ENCODE results near the gene MAPK11. TPM values are rescaled to one million over a fixed set of nuclear protein-coding genes. Genes with fewer than 3 reads are reported as not detected.

Gene MAPK11
- total and polyA plus RNA-seq, 4 donors, result 5.7 to 40.2 (median 25.2) TPM

DNA sequence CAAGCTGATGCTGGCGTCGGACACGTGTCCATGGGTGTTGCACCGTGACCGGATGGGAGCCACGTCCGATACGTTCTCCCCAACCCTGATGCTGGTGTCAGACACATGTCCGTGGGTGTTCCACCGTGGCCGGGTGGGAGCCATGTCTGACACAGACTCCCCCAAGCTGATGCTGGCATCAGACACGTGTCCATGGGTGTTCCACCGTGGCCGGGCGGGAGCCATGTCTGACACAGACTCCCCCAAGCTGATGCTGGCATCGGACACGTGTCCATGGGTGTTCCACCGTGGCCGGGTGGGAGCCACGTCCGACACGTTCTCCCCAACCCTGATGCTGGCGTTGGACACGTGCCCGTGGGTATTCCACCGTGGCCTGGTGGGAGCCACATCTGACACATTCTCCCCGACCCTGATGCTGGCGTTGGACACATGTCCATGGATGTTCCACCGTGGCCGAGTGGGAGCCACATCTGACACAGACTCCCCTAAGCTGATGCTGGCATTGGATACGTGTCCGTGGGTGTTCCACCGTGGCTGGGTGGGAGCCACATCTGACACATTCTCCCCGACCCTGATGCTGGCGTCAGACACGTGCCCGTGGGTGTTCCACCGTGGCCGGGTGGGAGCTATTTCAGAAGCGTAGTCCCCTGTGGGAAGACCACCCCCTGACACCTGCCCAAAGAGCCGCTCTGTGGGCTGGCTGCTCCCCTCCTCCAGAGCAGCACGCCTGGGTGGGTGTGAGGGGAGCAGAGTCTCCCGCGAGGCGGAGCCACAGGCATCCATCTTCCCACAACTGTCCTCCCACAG is 49.4 kb downstream of the MAPK11 start:
- H3K36me3 ChIP-seq (ENCODE audit: control insufficient read depth, insufficient read depth, low read length), result peaks cover 99% of the 10 kb centered on the region
- 97% methylated on average over 35 of the region's 45 CpGs for WGBS (ENCODE audit: insufficient coverage)
- DNase-seq (ENCODE audit: low read depth in 4 of 6, low spot score in 6 of 6), result no peak
- no peaks in the 10 kb centered on the region for H3K27me3 ChIP-seq (ENCODE audit: control insufficient read depth, insufficient read depth, low read length)
- no peak overlapping the region for H3K27ac ChIP-seq (ENCODE audit: low read depth, low read length)
- H3K9me3 ChIP-seq (ENCODE audit: control insufficient read depth, insufficient read depth, low read length), result no peaks in the 10 kb centered on the region
- peaks cover 20% of the 10 kb centered on the region for H3K4me1 ChIP-seq (ENCODE audit: control insufficient read depth, insufficient read depth, low read length)
- no peak overlapping the region for H3K4me3 ChIP-seq (ENCODE audit: low read depth, low read length)

DNA sequence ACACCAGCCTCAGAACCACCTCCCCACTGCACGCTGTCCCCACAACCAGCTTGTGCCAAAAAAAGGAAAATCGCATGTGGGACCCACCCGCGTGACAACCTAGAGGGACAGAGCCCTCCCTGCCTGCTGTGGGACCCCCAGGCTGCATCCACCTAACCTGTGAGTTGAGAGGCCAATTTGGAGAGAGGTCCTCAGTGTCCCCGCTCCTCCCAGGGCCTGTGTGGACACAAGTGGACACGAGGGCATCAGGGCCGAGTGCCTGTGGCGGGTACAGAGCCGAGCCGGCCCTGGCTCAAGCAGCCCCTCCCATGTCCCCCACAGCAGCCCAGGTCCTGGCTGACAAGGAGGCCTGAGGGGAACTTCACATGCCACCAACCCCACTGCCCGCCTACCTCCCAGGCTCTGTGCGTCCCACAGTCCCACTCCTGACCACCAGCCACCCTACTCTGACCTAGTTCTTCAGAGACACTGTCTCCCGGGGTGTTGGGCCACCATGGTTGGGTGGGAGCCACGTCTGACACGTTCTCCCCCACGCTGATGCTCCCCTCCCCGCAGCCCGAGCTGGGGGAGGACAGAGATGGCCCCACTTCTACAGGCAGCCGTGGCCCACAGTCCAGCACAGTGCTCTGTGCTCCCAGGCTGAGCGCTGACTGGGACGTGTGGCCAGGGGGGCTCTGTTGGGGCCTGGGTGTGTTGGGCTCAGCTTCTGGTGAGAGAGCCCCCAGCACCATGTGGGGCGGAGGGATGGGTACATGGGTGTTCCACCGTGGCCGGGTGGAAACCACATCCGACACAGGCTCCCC is 50.2 kb downstream of the MAPK11 start:
- no peak for DNase-seq (ENCODE audit: low read depth in 4 of 6, low spot score in 6 of 6)
- Histone ChIP-seq H3K27ac (ENCODE audit: low read depth, low read length) (no peak overlapping the region), H3K9me3 (ENCODE audit: control insufficient read depth, insufficient read depth, low read length) (no peaks in the 10 kb centered on the region), H3K4me1 (ENCODE audit: control insufficient read depth, insufficient read depth, low read length) (peaks cover 20% of the 10 kb centered on the region), H3K4me3 (ENCODE audit: low read depth, low read length) (no peak overlapping the region), H3K27me3 (ENCODE audit: control insufficient read depth, insufficient read depth, low read length) (no peaks in the 10 kb centered on the region), H3K36me3 (ENCODE audit: control insufficient read depth, insufficient read depth, low read length) (peaks cover 99% of the 10 kb centered on the region)
- WGBS (ENCODE audit: insufficient coverage), result 84% methylated on average over 24 of the region's 25 CpGs

DNA sequence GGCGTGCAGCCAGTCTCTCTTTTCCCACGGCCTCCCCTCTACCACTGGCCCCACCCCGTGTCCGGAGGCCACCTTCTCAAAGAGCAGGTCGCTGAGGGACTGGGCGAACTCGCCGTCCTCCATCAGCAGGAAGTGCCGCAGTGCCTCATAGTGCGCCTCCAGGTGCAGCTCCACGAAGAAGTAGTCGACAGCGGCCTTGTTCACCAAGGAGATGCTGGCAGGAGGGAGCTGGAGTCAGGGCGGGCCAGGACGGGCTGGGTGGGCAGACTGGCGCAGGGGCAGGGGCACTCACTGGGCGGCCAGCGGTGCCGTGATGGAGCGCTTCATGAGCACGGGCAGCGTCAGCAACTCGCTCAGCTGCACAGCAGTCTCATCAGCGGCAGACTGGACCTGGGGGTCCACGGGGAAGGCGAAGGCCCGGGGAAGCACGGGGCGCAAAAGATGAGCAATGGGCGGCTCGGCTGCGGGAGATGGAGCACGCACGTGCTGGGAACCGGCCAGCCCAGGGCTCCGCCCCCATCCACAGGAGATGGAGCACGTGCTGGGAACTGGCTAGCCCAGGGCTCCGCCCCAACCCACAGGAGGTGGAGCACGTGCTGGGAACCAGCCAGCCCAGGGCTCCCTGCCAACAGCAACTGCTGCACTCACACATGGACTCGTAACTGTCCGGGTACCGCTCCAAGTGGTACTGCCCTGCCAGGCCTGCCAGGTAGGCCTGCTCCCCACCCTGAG is 51.0 kb downstream of the MAPK11 start:
- no peaks in the 10 kb centered on the region for H3K9me3 ChIP-seq (ENCODE audit: control insufficient read depth, insufficient read depth, low read length)
- H3K4me3 ChIP-seq (ENCODE audit: low read depth, low read length), result no peak overlapping the region
- DNase-seq (ENCODE audit: low read depth in 4 of 6, low spot score in 6 of 6), result peak in 2 of 6 donors; percentile 74 to 86
- no peaks in the 10 kb centered on the region for H3K27me3 ChIP-seq (ENCODE audit: control insufficient read depth, insufficient read depth, low read length)
- H3K36me3 ChIP-seq (ENCODE audit: control insufficient read depth, insufficient read depth, low read length), result peaks cover 98% of the 10 kb centered on the region
- no peak overlapping the region for H3K27ac ChIP-seq (ENCODE audit: low read depth, low read length)
- peaks cover 20% of the 10 kb centered on the region for H3K4me1 ChIP-seq (ENCODE audit: control insufficient read depth, insufficient read depth, low read length)
- 54% methylated on average over 42 of the region's 42 CpGs for WGBS (ENCODE audit: insufficient coverage)

DNA sequence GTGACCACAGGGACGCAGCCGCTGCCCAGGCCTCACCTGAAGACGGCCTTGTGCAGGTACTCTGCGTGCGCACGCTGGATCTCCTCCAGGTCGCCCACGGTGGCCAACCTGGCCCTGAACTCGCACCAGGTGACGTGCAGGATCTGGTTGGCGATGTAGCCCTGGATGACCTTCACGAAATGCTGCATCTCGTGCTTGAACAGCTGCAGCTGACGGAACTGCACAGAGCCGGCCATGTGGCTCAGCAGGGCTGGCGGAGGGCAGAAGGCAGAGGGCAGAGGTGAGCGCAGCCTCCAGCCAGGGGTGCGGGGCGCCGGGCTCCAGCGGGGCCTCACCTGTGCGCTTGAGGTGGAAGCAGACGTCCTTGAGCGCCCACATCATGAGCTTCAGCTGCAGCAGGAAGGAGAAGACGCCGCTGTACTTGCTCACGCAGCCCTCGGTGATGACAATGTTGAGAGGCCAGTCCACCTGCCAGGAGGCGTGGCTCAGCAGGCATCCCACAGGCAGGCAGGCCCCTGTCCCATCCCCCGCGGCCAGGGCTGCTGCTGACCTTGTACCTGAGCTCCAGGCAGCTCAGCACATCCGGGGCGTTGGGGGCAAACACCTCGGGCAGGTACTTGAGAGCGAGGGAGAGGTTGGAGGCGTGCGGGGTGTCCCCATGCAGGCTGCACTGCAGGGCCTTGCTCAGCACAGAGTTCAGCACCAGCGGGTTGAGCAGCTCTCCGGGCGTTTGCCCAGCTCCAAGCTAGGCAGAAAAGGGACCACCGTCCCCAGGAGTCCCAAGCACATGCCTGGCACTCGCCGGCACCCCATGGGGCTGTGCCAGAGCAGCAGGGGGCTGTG is 51.8 kb downstream of the MAPK11 start:
- H3K27ac ChIP-seq (ENCODE audit: low read depth, low read length), result no peak overlapping the region
- no peaks in the 10 kb centered on the region for H3K9me3 ChIP-seq (ENCODE audit: control insufficient read depth, insufficient read depth, low read length)
- 83% methylated on average over 43 of the region's 43 CpGs for WGBS (ENCODE audit: insufficient coverage)
- H3K4me1 ChIP-seq (ENCODE audit: control insufficient read depth, insufficient read depth, low read length), result peaks cover 20% of the 10 kb centered on the region
- DNase-seq (ENCODE audit: low read depth in 4 of 6, low spot score in 6 of 6), result no peak
- no peak overlapping the region for H3K4me3 ChIP-seq (ENCODE audit: low read depth, low read length)
- H3K27me3 ChIP-seq (ENCODE audit: control insufficient read depth, insufficient read depth, low read length), result no peaks in the 10 kb centered on the region
- peaks cover 99% of the 10 kb centered on the region for H3K36me3 ChIP-seq (ENCODE audit: control insufficient read depth, insufficient read depth, low read length)

DNA sequence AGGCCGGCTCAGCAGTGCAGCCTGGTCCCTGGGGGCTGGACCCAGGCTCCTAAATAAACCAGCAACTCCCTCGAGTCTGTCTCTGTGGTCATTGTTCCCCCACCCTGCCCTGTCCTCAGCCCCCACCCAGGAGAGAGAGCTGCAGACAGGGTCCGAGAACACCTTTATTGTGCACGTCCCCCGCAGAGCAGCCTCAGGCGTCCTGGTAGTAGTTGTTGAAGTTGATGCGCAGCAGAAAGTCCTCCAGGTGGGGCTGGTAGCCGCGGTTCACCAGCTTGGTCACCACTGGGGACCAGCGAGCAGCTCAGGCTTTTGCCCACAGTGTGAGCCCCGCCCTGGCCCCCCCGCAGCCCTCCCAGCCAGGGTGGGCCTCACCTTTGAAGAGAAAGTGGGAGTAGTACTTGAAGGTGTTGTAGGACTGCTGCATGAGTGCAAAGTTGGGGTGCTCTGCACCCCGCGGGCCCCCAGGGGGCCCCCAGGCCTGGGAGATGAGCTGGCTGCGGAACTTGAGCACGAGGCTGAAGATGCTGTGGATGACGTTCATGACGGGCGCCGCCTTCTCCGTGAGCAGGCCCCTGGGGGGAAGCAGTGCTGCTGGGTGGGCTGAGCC is 52.5 kb downstream of the MAPK11 start:
- no peak overlapping the region for H3K4me3 ChIP-seq (ENCODE audit: low read depth, low read length)
- no peak for DNase-seq (ENCODE audit: low read depth in 4 of 6, low spot score in 6 of 6)
- H3K9me3 ChIP-seq (ENCODE audit: control insufficient read depth, insufficient read depth, low read length), result no peaks in the 10 kb centered on the region
- H3K36me3 ChIP-seq (ENCODE audit: control insufficient read depth, insufficient read depth, low read length), result peaks cover 99% of the 10 kb centered on the region
- H3K27me3 ChIP-seq (ENCODE audit: control insufficient read depth, insufficient read depth, low read length), result no peaks in the 10 kb centered on the region
- no peak overlapping the region for H3K27ac ChIP-seq (ENCODE audit: low read depth, low read length)
- 91% methylated on average over 20 of the region's 21 CpGs for WGBS (ENCODE audit: insufficient coverage)
- peaks cover 20% of the 10 kb centered on the region for H3K4me1 ChIP-seq (ENCODE audit: control insufficient read depth, insufficient read depth, low read length)

DNA sequence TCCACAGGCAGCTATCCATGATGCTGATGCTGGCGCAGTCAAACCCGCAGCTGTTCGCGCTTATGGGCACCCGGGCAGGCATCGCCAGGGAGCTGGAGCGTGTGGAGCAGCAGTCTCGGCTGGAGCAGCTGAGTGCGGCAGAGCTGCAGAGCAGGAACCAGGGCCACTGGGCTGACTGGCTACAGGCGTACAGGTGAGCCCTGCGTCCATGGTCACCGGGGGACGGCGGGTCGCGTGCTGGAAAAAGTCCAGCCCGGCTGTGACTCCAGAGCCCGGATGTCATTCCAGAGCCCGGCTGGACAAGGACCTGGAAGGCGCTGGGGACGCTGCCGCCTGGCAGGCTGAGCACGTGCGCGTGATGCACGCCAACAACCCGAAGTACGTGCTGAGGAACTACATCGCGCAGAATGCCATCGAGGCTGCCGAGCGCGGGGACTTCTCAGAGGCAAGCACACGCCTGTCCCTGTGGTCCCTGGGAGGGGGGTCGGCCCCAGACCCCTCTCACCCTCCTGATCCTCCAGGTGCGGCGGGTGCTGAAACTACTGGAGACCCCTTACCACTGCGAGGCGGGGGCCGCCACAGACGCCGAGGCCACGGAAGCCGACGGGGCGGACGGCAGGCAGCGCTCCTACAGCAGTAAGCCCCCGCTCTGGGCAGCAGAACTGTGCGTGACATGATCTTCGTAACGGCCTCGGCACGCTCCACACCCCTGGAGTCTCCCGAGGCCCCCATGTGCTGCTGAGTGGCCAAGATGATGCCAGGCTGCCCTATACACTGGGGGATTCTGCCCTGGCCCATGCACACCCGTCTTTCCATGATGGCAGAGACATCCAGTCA is 53.3 kb downstream of the MAPK11 start:
- H3K36me3 ChIP-seq (ENCODE audit: control insufficient read depth, insufficient read depth, low read length), result peaks cover 98% of the 10 kb centered on the region
- no peaks in the 10 kb centered on the region for H3K9me3 ChIP-seq (ENCODE audit: control insufficient read depth, insufficient read depth, low read length)
- no peaks in the 10 kb centered on the region for H3K27me3 ChIP-seq (ENCODE audit: control insufficient read depth, insufficient read depth, low read length)
- 93% methylated on average over 56 of the region's 57 CpGs for WGBS (ENCODE audit: insufficient coverage)
- H3K4me3 ChIP-seq (ENCODE audit: low read depth, low read length), result no peak overlapping the region
- no peak overlapping the region for H3K27ac ChIP-seq (ENCODE audit: low read depth, low read length)
- peaks cover 20% of the 10 kb centered on the region for H3K4me1 ChIP-seq (ENCODE audit: control insufficient read depth, insufficient read depth, low read length)
- DNase-seq (ENCODE audit: low read depth in 4 of 6, low spot score in 6 of 6), result no peak

DNA sequence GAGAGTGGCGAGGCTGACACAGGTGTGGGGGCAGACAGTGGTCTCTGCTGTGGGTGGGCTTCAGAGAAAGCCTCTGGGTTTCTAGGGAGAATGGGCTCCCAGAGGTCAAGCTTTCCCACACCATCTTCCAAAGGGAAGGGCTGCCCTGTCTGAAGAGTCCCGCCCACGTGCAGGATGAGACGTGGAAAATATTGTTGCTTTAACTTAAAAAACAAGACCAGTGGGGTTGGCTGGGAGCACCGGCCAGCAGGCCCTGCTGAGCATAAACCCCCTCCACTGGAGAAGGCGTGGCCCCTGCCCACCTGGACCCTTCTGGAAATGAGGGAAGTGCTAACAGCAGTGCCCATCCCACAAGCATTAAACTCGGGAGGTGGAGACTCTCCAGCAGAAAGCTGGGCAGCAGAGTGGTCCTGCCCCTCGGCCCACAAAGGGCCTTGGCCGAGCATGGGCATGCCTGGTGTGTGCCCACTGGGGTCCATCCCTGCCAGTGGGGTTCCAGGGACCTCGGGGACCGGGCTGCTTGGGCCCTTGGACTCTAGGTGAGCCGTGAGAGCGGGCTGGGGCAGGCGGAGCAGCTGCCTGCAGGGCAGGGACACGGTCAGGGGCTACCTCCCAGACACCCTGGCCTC is 54.0 kb downstream of the MAPK11 start:
- no peak for DNase-seq (ENCODE audit: low read depth in 4 of 6, low spot score in 6 of 6)
- H3K4me3 ChIP-seq (ENCODE audit: low read depth, low read length), result no peak overlapping the region
- H3K9me3 ChIP-seq (ENCODE audit: control insufficient read depth, insufficient read depth, low read length), result no peaks in the 10 kb centered on the region
- peaks cover 93% of the 10 kb centered on the region for H3K36me3 ChIP-seq (ENCODE audit: control insufficient read depth, insufficient read depth, low read length)
- H3K27ac ChIP-seq (ENCODE audit: low read depth, low read length), result no peak overlapping the region
- 91% methylated on average over 10 of the region's 15 CpGs for WGBS (ENCODE audit: insufficient coverage)
- peaks cover 20% of the 10 kb centered on the region for H3K4me1 ChIP-seq (ENCODE audit: control insufficient read depth, insufficient read depth, low read length)
- H3K27me3 ChIP-seq (ENCODE audit: control insufficient read depth, insufficient read depth, low read length), result no peaks in the 10 kb centered on the region
